SU-DHL-6 (cell line): Measurements from ENCODE around the gene PYDC1.
"Not testable (repeated sequence)": the region's sequence is repeated elsewhere in the genome, so short reads cannot be mapped to it uniquely, and the experiment has no call there.

Source experiments
- H2AFZ ChIP-seq: fragments of 200-600 bp; sonication (generic); 2 replicates; pipeline ENCODE4 v1.6.1; 2014; ENCODE audit warnings: low read depth, mild to moderate bottlenecking, moderate library complexity, mixed read lengths, antibody characterized with exemption, low read length; ENCODE audit not compliant: severe bottlenecking
- H3F3A ChIP-seq: fragments of 200-600 bp; shearing (Covaris generic); 2 replicates; pipeline ENCODE4 v1.6.0; 2016; ENCODE audit warnings: antibody characterized with exemption, mild to moderate bottlenecking; ENCODE audit not compliant: insufficient read depth
- H3K27ac ChIP-seq: fragments of 200-600 bp; sonication (generic); 2 replicates; pipeline ENCODE4 v1.5.1; 2016; ENCODE audit warnings: low read depth, mild to moderate bottlenecking, low read length, moderate library complexity, mixed read lengths
- H3K27me3 ChIP-seq: fragments of 200-600 bp; sonication (generic), shearing (Covaris generic); 2 replicates; pipeline ENCODE4 v1.6.0; 2014; ENCODE audit warnings: mild to moderate bottlenecking, low read length
- H3K36me3 ChIP-seq: fragments of 200-600 bp; sonication (generic); 2 replicates; pipeline ENCODE4 v1.6.1; 2014; ENCODE audit warnings: mild to moderate bottlenecking, low read length, mixed read lengths
- H3K4me2 ChIP-seq: fragments of 300-600, 200-600 bp; shearing (Covaris generic), sonication (generic); 2 replicates; pipeline ENCODE4 v1.6.0; 2014; ENCODE audit warnings: low read length, low read depth, mild to moderate bottlenecking; ENCODE audit not compliant: poor library complexity, severe bottlenecking
- H3K4me3 ChIP-seq: fragments of 200-600 bp; sonication (generic); 2 replicates; pipeline ENCODE4 v1.5.1; 2014; ENCODE audit warnings: antibody characterized with exemption, low read length, mild to moderate bottlenecking, mixed read lengths; ENCODE audit not compliant: insufficient read depth, poor library complexity, severe bottlenecking
- H3K79me2 ChIP-seq: fragments of 200-600 bp; sonication (generic); 2 replicates; pipeline ENCODE4 v1.6.1; 2014; ENCODE audit warnings: mild to moderate bottlenecking, low read length, moderate library complexity; ENCODE audit not compliant: insufficient read depth
- H3K9ac ChIP-seq: fragments of 200-600 bp; sonication (generic); 2 replicates; pipeline ENCODE4 v1.7.0; 2014; ENCODE audit warnings: mild to moderate bottlenecking, low read length
- H3K9me2 ChIP-seq: fragments of 200-600 bp; sonication (generic); replicated peaks from 2 replicates; pipeline ENCODE4 v1.6.1; 2014; ENCODE audit warnings: low read length; ENCODE audit not compliant: insufficient read depth
- H3K9me3 ChIP-seq: fragments of 200-600 bp; sonication (generic); 2 replicates; pipeline ENCODE4 v1.6.1; 2014; ENCODE audit warnings: low read length, mixed read lengths; ENCODE audit not compliant: insufficient read depth
- H4K20me1 ChIP-seq: fragments of 200-600 bp; sonication (generic); 2 replicates; pipeline ENCODE4 v1.6.1; 2014; ENCODE audit warnings: low read depth, mild to moderate bottlenecking, antibody characterized with exemption, low read length, moderate library complexity, mixed read lengths
- EZH2phosphoT487 ChIP-seq: fragments of 200-600 bp; sonication (generic), shearing (Covaris generic); conservative IDR thresholded peaks from 2 replicates; pipeline ENCODE4 v1.6.1; 2018; ENCODE audit warnings: mild to moderate bottlenecking, antibody characterized with exemption, low read length, moderate library complexity, mixed read lengths
- TF ChIP-seq, protein P1 (sequence below): fragments of 200-600 bp; sonication (generic); IDR thresholded peaks from one replicate; pipeline ENCODE4 v1.5.1; 2017; ENCODE audit warnings: antibody characterized with exemption, mild to moderate bottlenecking, low read length, moderate library complexity; ENCODE audit not compliant: insufficient read depth, poor library complexity, severe bottlenecking

The PYDC1 gene

DNA sequence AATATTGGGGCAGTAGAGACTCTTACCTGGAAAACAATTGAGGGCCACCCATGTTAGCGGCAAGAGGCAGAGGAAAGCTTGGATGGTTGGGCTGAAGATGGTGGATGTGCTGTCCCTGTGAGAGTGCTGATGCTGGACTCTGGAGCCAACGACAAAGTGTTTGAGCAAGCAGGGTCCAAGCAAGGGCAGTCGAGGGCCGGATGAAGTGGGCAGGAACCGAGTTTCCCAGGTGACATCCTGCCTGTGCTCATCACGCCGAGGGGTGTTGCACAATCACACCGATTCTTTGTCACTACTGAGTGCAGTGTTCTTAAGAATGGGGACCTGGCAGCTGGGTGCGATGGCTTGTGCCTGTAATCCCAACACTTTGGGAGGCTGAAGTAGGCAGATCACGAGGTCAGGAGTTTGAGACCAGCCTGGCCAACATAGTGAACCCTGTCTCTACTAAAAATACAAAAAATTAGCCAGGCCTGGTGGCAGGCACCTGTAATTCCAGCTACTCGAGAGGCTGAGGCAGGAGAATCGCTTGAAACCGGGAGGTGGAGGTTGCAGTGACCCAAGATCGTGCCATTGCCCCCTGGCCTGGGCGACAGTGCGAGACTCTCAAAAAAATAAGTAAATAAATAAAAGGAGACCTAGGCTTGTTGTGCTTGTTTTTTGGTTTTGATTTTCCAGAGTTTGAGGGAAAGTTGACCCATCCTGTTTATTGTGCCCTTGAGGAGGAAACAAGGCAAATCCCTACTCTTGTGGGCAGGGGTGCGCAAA, 20.4 kb downstream of the PYDC1 start:
- H3F3A ChIP-seq: peaks cover 86% of the 10 kb centered on the region
- TF ChIP-seq, protein P1, sequence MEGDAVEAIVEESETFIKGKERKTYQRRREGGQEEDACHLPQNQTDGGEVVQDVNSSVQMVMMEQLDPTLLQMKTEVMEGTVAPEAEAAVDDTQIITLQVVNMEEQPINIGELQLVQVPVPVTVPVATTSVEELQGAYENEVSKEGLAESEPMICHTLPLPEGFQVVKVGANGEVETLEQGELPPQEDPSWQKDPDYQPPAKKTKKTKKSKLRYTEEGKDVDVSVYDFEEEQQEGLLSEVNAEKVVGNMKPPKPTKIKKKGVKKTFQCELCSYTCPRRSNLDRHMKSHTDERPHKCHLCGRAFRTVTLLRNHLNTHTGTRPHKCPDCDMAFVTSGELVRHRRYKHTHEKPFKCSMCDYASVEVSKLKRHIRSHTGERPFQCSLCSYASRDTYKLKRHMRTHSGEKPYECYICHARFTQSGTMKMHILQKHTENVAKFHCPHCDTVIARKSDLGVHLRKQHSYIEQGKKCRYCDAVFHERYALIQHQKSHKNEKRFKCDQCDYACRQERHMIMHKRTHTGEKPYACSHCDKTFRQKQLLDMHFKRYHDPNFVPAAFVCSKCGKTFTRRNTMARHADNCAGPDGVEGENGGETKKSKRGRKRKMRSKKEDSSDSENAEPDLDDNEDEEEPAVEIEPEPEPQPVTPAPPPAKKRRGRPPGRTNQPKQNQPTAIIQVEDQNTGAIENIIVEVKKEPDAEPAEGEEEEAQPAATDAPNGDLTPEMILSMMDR: no peak
- TF ChIP-seq EZH2phosphoT487: no peak
- H4K20me1 ChIP-seq: peaks cover 16% of the 10 kb centered on the region; the same call in 1 of the 2 replicates
- no peak overlapping the region for H2AFZ ChIP-seq
- H3K79me2 ChIP-seq: no peaks in the 10 kb centered on the region
- no peak overlapping the region for H3K9ac ChIP-seq
- H3K27ac ChIP-seq: no peak overlapping the region
- no peaks in the 10 kb centered on the region for H3K27me3 ChIP-seq
- no peaks in the 10 kb centered on the region for H3K9me2 ChIP-seq
- peaks cover 27% of the 10 kb centered on the region for H3K36me3 ChIP-seq
- no peaks in the 10 kb centered on the region for H3K9me3 ChIP-seq
- H3K4me3 ChIP-seq: no peak overlapping the region
- H3K4me2 ChIP-seq: no peak overlapping the region

DNA sequence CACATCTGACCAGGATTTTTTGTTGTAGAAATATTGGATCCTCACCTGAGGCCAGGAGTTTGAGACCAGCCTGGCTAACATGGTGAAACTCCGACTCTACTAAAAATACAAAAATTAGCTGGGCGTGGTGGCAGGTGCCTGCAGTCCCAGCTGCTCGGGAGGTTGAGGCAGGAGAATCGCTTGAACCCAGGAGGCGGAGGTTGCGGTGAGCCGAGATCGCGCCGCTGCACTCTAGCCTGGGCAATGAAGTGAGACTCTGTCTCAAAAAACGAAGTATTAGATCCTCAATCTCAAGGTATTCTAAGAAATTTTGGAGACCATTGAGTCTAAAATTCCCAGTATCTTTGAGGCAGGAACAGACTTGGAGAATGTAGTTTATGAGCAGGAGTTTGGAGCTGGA, 21.1 kb downstream of the PYDC1 start:
- H3K4me3 ChIP-seq, H3K9ac ChIP-seq, H3K27me3 ChIP-seq, H3K9me2 ChIP-seq, H2AFZ ChIP-seq, H3K4me2 ChIP-seq, H3K79me2 ChIP-seq, H3K27ac ChIP-seq, H3K9me3 ChIP-seq: not testable (repeated sequence)
- Histone ChIP-seq H3K36me3 (peaks cover 33% of the 10 kb centered on the region), H3F3A (peaks cover 83% of the 10 kb centered on the region), H4K20me1 (peaks cover 22% of the 10 kb centered on the region; the same call in 1 of the 2 replicates)

DNA sequence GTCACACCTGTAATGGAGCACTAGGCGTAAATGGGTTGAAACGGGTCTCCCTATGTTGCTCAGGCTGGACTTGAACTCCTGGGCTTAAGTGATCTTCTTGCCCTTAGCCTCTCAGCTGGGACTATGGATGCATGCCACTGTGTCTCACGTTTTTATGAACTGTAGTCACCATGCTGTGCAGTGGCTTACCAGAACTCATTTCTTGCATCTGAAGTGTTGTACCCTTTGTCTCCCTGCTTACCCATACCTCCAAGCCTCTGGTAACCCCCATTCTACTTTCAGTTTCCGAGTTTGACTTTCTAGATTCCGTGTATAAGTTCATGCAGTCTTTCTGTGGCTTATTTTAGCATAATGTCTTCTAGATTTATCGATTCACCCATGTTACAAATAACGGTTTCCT, 22.0 kb downstream of the PYDC1 start:
- Histone ChIP-seq H4K20me1 (peaks cover 31% of the 10 kb centered on the region; the same call in 1 of the 2 replicates), H3K9me3 (no peaks in the 10 kb centered on the region), H3F3A (peaks cover 82% of the 10 kb centered on the region)

DNA sequence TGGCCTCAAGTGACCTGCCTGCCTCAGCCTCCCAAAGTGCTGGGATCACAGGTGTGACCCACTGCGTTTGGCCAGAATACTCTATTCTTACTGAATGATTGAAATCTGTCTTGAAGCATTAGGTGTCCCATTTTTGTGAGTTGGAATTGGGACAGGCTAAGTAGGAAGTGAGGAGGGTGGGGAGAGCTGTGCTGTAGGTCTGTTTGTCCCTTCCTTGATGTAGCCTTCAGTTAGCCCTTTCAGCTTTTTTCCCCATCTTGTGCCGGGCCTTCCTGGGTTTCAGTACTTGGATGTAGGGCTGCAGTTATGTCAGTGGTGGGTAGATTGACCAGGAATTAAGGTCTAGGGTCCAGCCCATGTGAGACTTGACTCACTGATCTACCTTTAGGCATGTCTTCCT, 23.1 kb downstream of the PYDC1 start:
- Histone ChIP-seq H3K4me3 (no peak overlapping the region), H2AFZ (no peak overlapping the region), H3K9me3 (no peaks in the 10 kb centered on the region), H4K20me1 (peaks cover 37% of the 10 kb centered on the region; the same call in 1 of the 2 replicates), H3F3A (peaks cover 79% of the 10 kb centered on the region), H3K36me3 (peaks cover 52% of the 10 kb centered on the region), H3K9ac (no peak overlapping the region), H3K27ac (no peak overlapping the region), H3K4me2 (no peak overlapping the region), H3K79me2 (peaks cover 9% of the 10 kb centered on the region), H3K9me2 (no peaks in the 10 kb centered on the region), H3K27me3 (no peaks in the 10 kb centered on the region)
- no peak for TF ChIP-seq EZH2phosphoT487
- TF ChIP-seq, protein P1: no peak

More for the DNA sequence above, 22.0 kb downstream of the PYDC1 start:
- Histone ChIP-seq H2AFZ (no peak overlapping the region), H3K4me3 (no peak overlapping the region), H3K27me3 (no peaks in the 10 kb centered on the region), H3K4me2 (no peak overlapping the region), H3K36me3 (peaks cover 42% of the 10 kb centered on the region), H3K79me2 (peaks cover 5% of the 10 kb centered on the region; the same call in 1 of the 2 replicates), H3K9me2 (no peaks in the 10 kb centered on the region), H3K9ac (no peak overlapping the region), H3K27ac (no peak overlapping the region)
- TF ChIP-seq EZH2phosphoT487: no peak
- TF ChIP-seq, protein P1: no peak
